Measurements from ENCODE around the gene PIEZO1. TPM values are rescaled to one million over a fixed set of nuclear protein-coding genes. Genes with fewer than 3 reads are reported as not detected.

Gene PIEZO1
- total and polyA plus RNA-seq, 9 of the 15 experiments (the other 6 are each of a cell fraction or from before 2014, with no cell fraction given): 3.6 to 432 (median 131) TPM

- TF ChIP-seq, protein P1, sequence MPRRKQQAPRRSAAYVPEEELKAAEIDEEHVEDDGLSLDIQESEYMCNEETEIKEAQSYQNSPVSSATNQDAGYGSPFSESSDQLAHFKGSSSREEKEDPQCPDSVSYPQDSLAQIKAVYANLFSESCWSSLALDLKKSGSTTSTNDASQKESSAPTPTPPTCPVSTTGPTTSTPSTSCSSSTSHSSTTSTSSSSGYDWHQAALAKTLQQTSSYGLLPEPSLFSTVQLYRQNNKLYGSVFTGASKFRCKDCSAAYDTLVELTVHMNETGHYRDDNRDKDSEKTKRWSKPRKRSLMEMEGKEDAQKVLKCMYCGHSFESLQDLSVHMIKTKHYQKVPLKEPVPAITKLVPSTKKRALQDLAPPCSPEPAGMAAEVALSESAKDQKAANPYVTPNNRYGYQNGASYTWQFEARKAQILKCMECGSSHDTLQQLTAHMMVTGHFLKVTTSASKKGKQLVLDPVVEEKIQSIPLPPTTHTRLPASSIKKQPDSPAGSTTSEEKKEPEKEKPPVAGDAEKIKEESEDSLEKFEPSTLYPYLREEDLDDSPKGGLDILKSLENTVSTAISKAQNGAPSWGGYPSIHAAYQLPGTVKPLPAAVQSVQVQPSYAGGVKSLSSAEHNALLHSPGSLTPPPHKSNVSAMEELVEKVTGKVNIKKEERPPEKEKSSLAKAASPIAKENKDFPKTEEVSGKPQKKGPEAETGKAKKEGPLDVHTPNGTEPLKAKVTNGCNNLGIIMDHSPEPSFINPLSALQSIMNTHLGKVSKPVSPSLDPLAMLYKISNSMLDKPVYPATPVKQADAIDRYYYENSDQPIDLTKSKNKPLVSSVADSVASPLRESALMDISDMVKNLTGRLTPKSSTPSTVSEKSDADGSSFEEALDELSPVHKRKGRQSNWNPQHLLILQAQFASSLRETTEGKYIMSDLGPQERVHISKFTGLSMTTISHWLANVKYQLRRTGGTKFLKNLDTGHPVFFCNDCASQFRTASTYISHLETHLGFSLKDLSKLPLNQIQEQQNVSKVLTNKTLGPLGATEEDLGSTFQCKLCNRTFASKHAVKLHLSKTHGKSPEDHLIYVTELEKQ (CRISPR knock-in tag; IDR thresholded peaks at IDR 0.05): no peak
- TF ChIP-seq, protein P2, sequence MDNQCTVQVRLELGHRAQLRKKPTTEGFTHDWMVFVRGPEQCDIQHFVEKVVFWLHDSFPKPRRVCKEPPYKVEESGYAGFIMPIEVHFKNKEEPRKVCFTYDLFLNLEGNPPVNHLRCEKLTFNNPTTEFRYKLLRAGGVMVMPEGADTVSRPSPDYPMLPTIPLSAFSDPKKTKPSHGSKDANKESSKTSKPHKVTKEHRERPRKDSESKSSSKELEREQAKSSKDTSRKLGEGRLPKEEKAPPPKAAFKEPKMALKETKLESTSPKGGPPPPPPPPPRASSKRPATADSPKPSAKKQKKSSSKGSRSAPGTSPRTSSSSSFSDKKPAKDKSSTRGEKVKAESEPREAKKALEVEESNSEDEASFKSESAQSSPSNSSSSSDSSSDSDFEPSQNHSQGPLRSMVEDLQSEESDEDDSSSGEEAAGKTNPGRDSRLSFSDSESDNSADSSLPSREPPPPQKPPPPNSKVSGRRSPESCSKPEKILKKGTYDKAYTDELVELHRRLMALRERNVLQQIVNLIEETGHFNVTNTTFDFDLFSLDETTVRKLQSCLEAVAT (IDR thresholded peaks at IDR 0.05): no peak
- TF ChIP-seq FOXK2 (conservative IDR thresholded peaks at IDR 0.05 in 1 of 2, IDR thresholded peaks at IDR 0.05 in 1 of 2; ENCODE audit: low read depth in 2 of 2) (peak; percentile 76 to 83; a peak in 3 of 4 replicates), SMAD4 (CRISPR knock-in tag; conservative IDR thresholded peaks at IDR 0.05) (peak; percentile 32), SMARCB1 (IDR thresholded peaks at IDR 0.05; ENCODE audit: insufficient read length, low read depth) (no peak), ZNF77 (CRISPR knock-in tag; IDR thresholded peaks at IDR 0.05) (no peak), TEAD4 (IDR thresholded peaks at IDR 0.05; ENCODE audit: low read length) (peak; percentile 83), TEAD4 (CRISPR knock-in tag; IDR thresholded peaks at IDR 0.05; ENCODE audit: borderline replicate concordance) (no peak), EZH2 (IDR thresholded peaks at IDR 0.05; ENCODE audit: borderline replicate concordance, low read depth, low read length) (no peak), CBX2 (IDR thresholded peaks at IDR 0.05; ENCODE audit: insufficient read depth, low read length, poor library complexity, severe bottlenecking) (no peak), CCAR2 (IDR thresholded peaks at IDR 0.05; ENCODE audit: low read depth, low read length) (no peak), SIN3B (IDR thresholded peaks at IDR 0.05; ENCODE audit: low read depth) (no peak), MIER1 (IDR thresholded peaks at IDR 0.05; ENCODE audit: low read depth) (no peak), SUPT5H (IDR thresholded peaks at IDR 0.05) (no peak), MTA2 (IDR thresholded peaks at IDR 0.05; ENCODE audit: low read depth) (peak; percentile 32; the same call in 1 of the 2 replicates), FOXM1 (IDR thresholded peaks at IDR 0.05; ENCODE audit: low read depth) (no peak), FOXM1 (CRISPR knock-in tag; IDR thresholded peaks at IDR 0.05; ENCODE audit: low read depth) (no peak), NFYB (IDR thresholded peaks at IDR 0.05; ENCODE audit: extremely low read depth, insufficient read length) (no peak), TOE1 (IDR thresholded peaks at IDR 0.05; ENCODE audit: borderline replicate concordance) (no peak), TOE1 (CRISPR knock-in tag; IDR thresholded peaks at IDR 0.05; ENCODE audit: borderline replicate concordance, low read depth) (no peak)
- TF ChIP-seq, protein P3, sequence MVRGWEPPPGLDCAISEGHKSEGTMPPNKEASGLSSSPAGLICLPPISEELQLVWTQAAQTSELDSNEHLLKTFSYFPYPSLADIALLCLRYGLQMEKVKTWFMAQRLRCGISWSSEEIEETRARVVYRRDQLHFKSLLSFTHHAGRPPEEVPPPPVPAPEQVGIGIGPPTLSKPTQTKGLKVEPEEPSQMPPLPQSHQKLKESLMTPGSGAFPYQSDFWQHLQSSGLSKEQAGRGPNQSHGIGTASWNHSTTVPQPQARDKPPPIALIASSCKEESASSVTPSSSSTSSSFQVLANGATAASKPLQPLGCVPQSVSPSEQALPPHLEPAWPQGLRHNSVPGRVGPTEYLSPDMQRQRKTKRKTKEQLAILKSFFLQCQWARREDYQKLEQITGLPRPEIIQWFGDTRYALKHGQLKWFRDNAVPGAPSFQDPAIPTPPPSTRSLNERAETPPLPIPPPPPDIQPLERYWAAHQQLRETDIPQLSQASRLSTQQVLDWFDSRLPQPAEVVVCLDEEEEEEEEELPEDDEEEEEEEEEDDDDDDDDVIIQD (CRISPR knock-in tag; IDR thresholded peaks at IDR 0.05): no peak
These were observed 21.4 kb downstream of the PIEZO1 start (continued) for GRCh38 chr16:88763502-88764053.
